Suprapubic skin (tissue), 4 donors: ENCODE results near the gene AGAP1. TPM values are rescaled to one million over a fixed set of nuclear protein-coding genes. Genes with fewer than 3 reads are reported as not detected.

Experiments used
- DNase-seq, 2 donors: peaks; one replicate each; pipeline ENCODE4 v3.0.0-alpha.2; 2019; ENCODE audit warnings: low spot score in 2 of 2
- H3K27ac ChIP-seq: fragments of 200-600 bp; sonication (generic); one replicate; pipeline ENCODE4 v1.5.1; 2019
- H3K27me3 ChIP-seq: fragments of 200-600 bp; sonication (generic); one replicate; pipeline ENCODE4 v1.5.1; 2019
- H3K36me3 ChIP-seq: fragments of 200-600 bp; sonication (generic); one replicate; pipeline ENCODE4 v1.5.1; 2019
- H3K4me1 ChIP-seq: fragments of 200-600 bp; sonication (generic); one replicate; pipeline ENCODE4 v1.5.1; 2019
- H3K4me3 ChIP-seq: fragments of 200-600 bp; sonication (generic); one replicate; pipeline ENCODE4 v1.5.1; 2019; ENCODE audit warnings: mild to moderate bottlenecking
- H3K9me3 ChIP-seq: fragments of 200-600 bp; sonication (generic); one replicate; pipeline ENCODE4 v1.5.1; 2019
- EP300 ChIP-seq: sonication (generic); formaldehyde crosslinking; IDR thresholded peaks from one replicate; pipeline ENCODE4 v1.6.1; 2017; ENCODE audit warnings: antibody characterized with exemption
- POLR2A ChIP-seq, 2 donors: fragments of 450-650 bp; IDR thresholded peaks; one replicate each; pipeline ENCODE4 v1.6.1; 2017; ENCODE audit warnings: antibody characterized with exemption in 2 of 2, mild to moderate bottlenecking in 2 of 2, moderate library complexity in 2 of 2
- POLR2AphosphoS5 ChIP-seq, 3 donors: sonication (generic); formaldehyde crosslinking; IDR thresholded peaks; one replicate each; pipeline ENCODE4 v1.6.1; 2017; ENCODE audit warnings: antibody characterized with exemption in 3 of 3
- WGBS: methylation state at CpG from one replicate; pipeline ENCODE4 v1.1.5; 2018; 5-methylcytosine and 5-hydroxymethylcytosine counted together
- total RNA-seq, 4 donors: library from RNA; depleted of rRNA; stranded (reverse); fragments of >200 nt; gene quantifications; one replicate each; pipeline ENCODE4 v1.1.0, GENCODE V29; 2016
- TF ChIP-seq, protein P1 (sequence below), 2 donors: fragments of 200-600 bp in 1 of 2; fragments of 450-650 bp in 1 of 2; sonication (generic) in 1 of 2; IDR thresholded peaks; one replicate each; pipeline ENCODE4 v1.5.1; 2016 to 2019; ENCODE audit warnings: antibody characterized with exemption in 2 of 2, mild to moderate bottlenecking in 1 of 2, moderate library complexity in 1 of 2

AGAP1 gene
- total RNA-seq, 4 donors from 2014 or later: 14.1 to 30.7 (median 19.4) TPM

GRCh38 chr2:235773188-235773928 is 279.5 kb downstream of the AGAP1 start:
- 92% methylated on average over 9 of the region's 9 CpGs for WGBS
- Histone ChIP-seq H3K27ac (no peak overlapping the region), H3K27me3 (no peaks in the 10 kb centered on the region), H3K4me3 (no peak overlapping the region), H3K9me3 (no peaks in the 10 kb centered on the region), H3K4me1 (peaks cover 7% of the 10 kb centered on the region), H3K36me3 (peaks cover 3% of the 10 kb centered on the region)
- TF ChIP-seq POLR2A (IDR thresholded peaks at IDR 0.05): no peak
- TF ChIP-seq, protein P1, sequence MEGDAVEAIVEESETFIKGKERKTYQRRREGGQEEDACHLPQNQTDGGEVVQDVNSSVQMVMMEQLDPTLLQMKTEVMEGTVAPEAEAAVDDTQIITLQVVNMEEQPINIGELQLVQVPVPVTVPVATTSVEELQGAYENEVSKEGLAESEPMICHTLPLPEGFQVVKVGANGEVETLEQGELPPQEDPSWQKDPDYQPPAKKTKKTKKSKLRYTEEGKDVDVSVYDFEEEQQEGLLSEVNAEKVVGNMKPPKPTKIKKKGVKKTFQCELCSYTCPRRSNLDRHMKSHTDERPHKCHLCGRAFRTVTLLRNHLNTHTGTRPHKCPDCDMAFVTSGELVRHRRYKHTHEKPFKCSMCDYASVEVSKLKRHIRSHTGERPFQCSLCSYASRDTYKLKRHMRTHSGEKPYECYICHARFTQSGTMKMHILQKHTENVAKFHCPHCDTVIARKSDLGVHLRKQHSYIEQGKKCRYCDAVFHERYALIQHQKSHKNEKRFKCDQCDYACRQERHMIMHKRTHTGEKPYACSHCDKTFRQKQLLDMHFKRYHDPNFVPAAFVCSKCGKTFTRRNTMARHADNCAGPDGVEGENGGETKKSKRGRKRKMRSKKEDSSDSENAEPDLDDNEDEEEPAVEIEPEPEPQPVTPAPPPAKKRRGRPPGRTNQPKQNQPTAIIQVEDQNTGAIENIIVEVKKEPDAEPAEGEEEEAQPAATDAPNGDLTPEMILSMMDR (IDR thresholded peaks at IDR 0.05): no peak
- DNase-seq: no peak

GRCh38 chr2:235774153-235774870 is 280.5 kb downstream of the AGAP1 start:
- no peaks in the 10 kb centered on the region for H3K27me3 ChIP-seq
- H3K27ac ChIP-seq: no peak overlapping the region
- DNase-seq: no peak
- 87% methylated on average over 15 of the region's 15 CpGs for WGBS
- no peaks in the 10 kb centered on the region for H3K9me3 ChIP-seq
- TF ChIP-seq, protein P1 (IDR thresholded peaks at IDR 0.05): no peak
- TF ChIP-seq POLR2AphosphoS5 (IDR thresholded peaks at IDR 0.05): no peak
- no peak overlapping the region for H3K4me3 ChIP-seq
- H3K36me3 ChIP-seq: peaks cover 3% of the 10 kb centered on the region
- H3K4me1 ChIP-seq: peaks cover 4% of the 10 kb centered on the region

- TF ChIP-seq POLR2AphosphoS5 (IDR thresholded peaks at IDR 0.05) (no peak), EP300 (no peak), POLR2A (IDR thresholded peaks at IDR 0.05) (no peak)
- TF ChIP-seq, protein P1 (IDR thresholded peaks at IDR 0.05): no peak
- no peaks in the 10 kb centered on the region for H3K36me3 ChIP-seq
Measured at GRCh38 chr2:235776531-235776930, 282.7 kb downstream of the AGAP1 start.

DNA sequence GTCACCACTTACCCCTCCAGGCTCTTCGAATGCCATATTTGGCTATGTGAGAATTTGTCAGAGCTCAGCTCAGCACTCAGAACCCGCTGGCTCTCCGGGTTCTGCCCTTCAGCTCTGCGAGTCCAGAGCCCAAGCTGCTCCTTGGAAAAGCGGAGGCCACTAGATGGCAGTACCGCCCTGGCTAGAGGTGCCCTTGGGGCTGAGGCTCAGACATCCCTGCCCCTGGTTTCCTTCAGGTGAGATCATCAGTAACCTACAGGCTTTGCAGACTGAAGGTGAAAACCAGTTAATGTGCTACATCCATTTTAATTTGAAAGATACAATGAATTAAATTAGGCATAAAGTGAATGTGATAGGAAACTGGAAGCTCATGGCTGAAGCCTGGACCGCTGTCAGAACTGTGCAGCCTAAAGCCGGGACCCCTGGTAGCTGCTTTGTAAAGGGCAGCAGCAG is 285.6 kb downstream of the AGAP1 start:
- no peak for TF ChIP-seq POLR2AphosphoS5 (IDR thresholded peaks at IDR 0.05)
- TF ChIP-seq, protein P1 (IDR thresholded peaks at IDR 0.05): peak; percentile 19 to 83
- peak in 1 of 2 donors; percentile 84 for DNase-seq
- peaks cover 5% of the 10 kb centered on the region for H3K36me3 ChIP-seq
- no peak overlapping the region for H3K27ac ChIP-seq
- 50% methylated on average over 8 of the region's 8 CpGs for WGBS
- H3K4me1 ChIP-seq: no peaks in the 10 kb centered on the region
- no peaks in the 10 kb centered on the region for H3K9me3 ChIP-seq
- H3K27me3 ChIP-seq: no peaks in the 10 kb centered on the region
- no peak overlapping the region for H3K4me3 ChIP-seq

More at GRCh38 chr2:235776531-235776930, 282.7 kb downstream of the AGAP1 start:
- H3K27ac ChIP-seq: no peak overlapping the region
- H3K4me1 ChIP-seq: no peaks in the 10 kb centered on the region
- no peaks in the 10 kb centered on the region for H3K27me3 ChIP-seq
- no peaks in the 10 kb centered on the region for H3K9me3 ChIP-seq
- H3K4me3 ChIP-seq: no peak overlapping the region
- DNase-seq: no peak
- 90% methylated on average over 14 of the region's 14 CpGs for WGBS

- Histone ChIP-seq H3K27me3 (no peaks in the 10 kb centered on the region), H3K27ac (no peak overlapping the region), H3K9me3 (no peaks in the 10 kb centered on the region), H3K4me3 (no peak overlapping the region), H3K36me3 (peaks cover 5% of the 10 kb centered on the region), H3K4me1 (no peaks in the 10 kb centered on the region)
- TF ChIP-seq, protein P1 (IDR thresholded peaks at IDR 0.05): no peak
- TF ChIP-seq POLR2AphosphoS5 (IDR thresholded peaks at IDR 0.05): no peak
- no peak for TF ChIP-seq POLR2A (IDR thresholded peaks at IDR 0.05)
- 91% methylated on average over 4 of the region's 4 CpGs for WGBS
- DNase-seq: no peak
Measured at GRCh38 chr2:235780401-235780800, 286.6 kb downstream of the AGAP1 start.
